Stimulated activated CD4-positive, alpha-beta T cell treated with anti-CD3 and anti-CD28 coated beads, TNF-alpha, amount 100 ng/mL, for 48 hours (primary cell): Measurements from ENCODE around the gene ATP7B.
"Not testable (repeated sequence)": the region's sequence is repeated elsewhere in the genome, so short reads cannot be mapped to it uniquely, and the experiment has no call there.

Source experiments
- DNase-seq, 3 donors: peaks; one replicate each; pipeline ENCODE4 v3.0.0-alpha.2; 2020; ENCODE audit warnings: low read depth in 3 of 3

ATP7B gene

DNA sequence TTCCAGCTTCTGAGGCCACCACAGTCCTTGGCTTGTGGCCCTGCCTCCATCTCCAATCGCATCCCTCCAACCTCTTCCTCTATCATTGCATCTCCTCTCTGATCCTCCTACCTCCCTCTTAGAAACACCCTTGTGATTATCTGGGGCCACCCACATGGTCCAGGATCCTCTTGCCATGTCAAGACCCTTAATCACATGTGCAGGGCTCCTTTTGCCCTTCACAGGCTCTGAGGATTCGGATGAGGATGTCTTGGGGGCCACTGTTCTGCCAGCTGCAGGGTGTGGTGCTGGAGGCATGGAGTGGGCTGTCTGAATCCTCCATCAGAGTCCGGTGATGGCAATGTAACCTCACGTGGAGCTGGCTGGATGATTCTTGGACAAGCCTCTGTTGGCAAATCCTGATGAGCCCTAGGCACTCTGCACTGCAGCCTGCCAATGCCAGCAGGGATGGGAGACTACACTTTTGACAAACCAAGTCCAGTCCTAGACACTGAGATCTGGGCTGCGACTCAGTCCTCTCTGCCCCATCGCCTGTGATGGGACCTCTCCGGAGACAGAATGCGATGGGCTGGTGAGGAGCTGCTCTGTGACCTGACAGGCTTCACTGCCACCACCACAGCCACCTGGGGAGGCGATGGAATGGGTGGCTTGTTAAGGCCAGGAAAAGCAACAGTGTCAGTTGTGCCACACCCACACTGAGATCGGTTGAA is 88.3 kb downstream of the ATP7B start:
- DNase-seq = no peak

DNA sequence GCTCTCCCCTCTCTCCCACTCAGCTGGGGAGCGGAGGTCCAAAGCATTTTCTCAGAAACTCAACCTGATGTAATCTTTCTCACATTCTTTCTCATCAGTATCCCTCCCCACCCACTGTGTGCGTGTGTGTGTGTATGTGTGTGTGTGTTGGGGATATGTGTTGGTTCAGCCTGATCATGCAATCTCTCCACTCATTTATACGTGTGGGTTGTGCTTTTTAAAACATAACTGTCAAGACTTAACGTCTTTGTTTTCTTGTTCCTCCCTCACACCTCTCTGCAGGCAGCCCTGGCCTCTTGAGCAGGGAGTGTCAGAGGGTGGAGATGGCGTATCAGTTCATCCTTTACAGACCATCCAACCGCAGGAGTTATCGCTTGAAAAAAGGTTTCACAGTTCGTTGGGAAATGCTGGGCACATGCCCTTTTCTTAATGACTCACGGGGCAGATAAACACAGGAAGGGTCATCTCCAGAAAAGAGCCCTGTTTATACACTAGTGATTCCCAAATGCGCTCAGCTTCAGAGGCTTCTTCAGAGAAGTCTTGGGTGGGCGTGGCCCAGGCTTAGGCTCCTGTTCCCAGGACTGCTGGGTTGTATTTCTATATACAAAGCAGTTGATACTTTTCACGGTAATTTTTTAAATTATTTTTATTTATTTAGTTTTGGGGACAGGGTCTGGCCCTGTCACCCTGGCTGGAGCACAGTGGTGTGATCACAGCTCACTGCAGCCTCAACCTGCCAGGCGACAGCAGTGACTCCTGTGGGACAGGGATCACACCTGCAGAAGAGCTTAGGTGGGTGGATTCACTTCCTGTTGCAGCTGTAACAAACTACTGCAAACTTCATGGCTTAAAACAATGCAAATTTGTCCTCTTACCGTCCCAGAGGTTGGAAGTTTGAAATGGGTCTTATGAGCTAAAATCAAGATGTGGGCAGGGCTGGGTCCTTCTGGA is 89.2 kb downstream of the ATP7B start:
- no peak for DNase-seq

GRCh38 chr13:51920786-51921185 is 90.5 kb downstream of the ATP7B start:
- DNase-seq = no peak

- no peak for DNase-seq
Measured at GRCh38 chr13:51920267-51920666, 91.0 kb downstream of the ATP7B start.

DNA sequence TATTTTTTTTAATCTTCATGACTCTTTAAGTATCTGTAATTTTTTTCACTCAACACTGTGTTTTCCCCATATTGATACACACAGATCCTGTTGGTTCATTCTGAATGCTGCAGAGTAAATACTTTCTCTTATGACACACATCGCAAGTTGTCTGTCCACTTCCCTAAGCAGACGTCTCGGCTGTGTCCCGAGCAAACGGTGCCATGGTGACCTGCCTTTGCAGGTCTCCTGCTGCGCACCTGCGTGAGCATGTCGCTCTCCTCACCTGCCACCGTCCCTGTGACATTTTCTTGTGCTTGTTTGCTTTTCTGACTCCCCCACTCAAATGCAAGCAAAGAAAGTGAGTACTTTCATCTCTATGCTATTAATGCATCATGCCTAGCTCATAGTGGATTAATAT is 91.7 kb downstream of the ATP7B start:
- no peak for DNase-seq

GRCh38 chr13:51916962-51917361 is 94.3 kb downstream of the ATP7B start:
- no peak for DNase-seq

GRCh38 chr13:51916051-51916818 is 95.0 kb downstream of the ATP7B start:
- DNase-seq = no peak

DNA sequence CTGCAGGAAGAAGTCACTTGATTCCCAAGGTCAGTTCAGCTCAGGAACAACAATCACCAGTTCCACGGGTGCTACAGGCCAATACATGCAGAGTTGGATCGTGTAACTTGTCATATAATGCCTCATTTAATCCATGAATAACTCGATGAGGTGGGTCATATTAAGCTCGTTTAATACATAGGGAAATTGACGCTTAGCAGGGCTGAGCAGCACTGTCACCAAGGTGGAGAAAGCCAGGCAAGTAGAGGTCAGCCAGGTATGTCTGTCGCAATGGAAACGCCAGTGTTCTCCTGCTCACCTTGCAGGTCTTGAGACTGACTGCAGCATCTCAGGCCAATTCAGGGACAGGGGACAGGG is 97.1 kb downstream of the ATP7B start:
- no peak for DNase-seq

DNA sequence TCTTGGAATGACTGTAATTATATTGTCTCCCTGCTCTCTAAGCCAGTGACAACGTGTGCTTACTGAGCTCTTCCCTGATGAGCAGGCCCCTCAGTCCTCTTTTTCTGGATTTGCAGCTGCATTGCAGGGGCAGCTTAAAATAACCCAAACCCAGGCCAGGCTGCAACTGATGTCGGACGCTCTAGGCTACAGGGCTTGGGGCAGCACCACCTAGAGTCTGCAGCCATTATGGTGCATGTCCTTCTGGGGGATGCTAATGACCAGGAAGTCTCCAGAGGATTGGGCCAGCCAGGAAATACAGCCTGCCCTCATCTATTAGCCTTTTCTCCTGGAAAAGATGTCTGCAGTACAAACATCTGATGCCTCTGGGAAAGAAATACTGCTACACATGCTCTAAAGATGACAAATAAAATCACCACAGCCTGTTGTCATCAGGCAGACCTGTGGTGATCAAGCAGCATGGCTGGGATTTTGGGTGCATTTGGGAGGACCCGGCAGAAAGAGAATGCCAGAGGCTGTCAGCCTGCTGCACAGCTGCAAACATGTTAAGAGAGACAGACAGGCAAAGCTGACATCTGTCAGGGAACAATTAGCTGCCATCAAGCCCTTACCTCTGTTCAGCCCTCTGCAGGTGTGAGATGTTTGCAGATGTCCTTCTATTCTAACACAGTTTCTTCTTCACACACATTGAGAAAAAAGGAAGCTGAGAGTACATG is 97.7 kb downstream of the ATP7B start:
- DNase-seq = no peak

GRCh38 chr13:51912511-51913225 is 98.6 kb downstream of the ATP7B start:
- no peak for DNase-seq

- no peak for DNase-seq
Measured at GRCh38 chr13:51912091-51912490, 99.2 kb downstream of the ATP7B start.

DNA sequence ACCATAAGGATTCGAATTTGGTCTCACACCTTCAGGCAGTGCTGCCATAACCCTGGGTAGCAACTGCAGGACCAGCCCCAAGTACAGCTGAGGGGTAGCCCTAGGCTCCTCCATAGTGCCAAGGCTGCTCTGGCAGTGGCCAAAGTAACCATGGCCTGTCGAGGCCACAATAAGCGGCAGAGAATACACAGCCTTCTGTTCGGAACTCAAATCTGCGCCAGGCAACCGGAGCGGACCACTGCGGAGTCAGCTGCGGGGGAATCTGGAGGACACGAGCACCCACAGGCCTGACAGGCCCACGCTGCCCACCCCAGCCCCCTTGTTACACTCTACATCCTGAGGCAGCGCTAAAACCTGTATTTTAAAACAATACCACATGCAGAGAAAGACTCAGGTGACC is 100.7 kb downstream of the ATP7B start:
- DNase-seq = no peak

DNA sequence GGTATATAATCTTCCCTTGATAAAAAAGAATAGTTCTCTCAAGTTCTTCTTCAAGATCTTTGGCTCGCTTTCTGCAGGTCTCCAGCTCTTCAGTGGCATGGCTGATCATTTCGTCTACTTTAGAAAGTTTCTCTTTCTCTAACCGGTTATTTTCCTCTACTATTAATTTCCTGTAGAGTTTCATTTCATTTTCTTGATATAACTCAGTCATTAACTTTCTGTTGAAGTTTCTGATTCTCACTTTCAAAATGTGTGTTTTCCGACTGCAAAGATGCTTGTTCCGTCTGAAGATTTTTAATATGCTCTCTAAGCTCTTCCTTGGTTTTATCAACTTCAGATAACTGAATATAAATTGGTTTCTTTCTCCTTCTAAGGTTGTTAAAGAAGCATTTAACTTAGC is 102.0 kb downstream of the ATP7B start:
- DNase-seq = not testable (repeated sequence)

DNA sequence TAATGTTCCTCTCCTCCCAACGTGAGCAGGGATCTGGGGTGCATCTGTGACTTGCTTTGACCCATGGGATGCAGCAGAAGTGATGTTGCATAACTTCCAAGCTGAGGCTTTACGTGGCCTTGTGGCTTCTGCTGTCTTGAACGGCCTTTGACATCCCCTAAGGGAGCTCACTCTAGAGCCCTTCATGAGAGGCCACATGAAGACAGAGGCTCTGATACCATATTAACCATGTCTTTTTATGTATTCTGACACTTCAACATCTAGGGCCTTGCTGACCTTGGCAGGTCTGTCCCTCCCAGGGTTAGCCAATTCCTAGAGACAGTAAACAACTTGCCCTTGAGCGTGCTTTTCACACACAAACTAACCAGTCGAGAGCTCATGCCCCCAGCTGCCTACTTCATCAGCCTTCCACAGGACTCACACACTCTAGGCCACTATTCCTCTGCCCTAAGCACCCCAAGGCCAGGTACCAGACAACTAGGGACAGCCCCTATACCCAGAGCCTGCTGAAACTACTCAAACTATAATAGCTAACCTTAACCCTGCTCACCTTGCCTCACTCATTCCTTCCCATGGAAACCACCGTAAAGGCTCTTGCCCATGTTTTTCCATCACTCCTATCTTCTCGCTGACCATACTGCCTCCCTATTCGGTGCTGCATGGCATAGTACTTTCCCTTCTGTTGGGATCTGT is 104.1 kb downstream of the ATP7B start:
- no peak for DNase-seq

DNA sequence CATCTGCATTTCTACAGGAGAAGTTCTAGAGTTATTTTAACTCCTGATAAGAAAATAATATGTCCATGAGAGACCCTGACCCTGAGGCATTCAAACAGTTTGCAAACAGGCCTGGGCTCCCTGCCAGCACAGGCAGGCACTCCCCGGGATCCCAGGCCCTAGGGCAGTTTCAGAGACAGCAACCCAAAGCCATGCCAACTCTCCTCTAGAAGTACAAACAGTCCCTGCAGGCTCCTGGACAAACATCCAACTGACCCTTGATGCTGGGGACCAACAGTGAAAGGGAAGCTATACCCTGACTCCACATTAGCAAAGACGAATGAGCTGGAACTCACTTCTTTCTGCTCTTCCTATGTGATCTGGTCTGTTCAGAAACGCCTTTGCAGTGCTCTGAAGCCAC is 104.7 kb downstream of the ATP7B start:
- no peak for DNase-seq

GRCh38 chr13:51905787-51906186 is 105.5 kb downstream of the ATP7B start:
- DNase-seq = no peak

DNA sequence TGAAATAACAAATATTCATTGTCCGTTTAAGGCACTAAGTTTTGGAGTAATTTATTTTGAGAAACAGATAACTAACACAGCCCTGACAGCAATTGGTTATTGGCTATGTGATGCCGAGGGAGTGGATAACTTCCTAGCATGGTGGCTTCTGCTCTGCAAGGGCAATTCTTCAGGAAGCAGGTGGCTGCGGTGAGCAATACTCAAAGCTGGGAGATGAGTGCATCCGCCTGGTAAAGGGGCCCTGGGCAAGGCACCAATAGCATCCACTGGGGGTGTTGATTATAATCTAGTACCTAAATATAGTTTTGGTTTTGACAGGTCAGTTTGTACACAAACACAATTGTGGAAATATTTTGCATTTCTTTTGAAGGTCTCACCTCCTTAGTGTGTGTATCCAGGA is 108.5 kb downstream of the ATP7B start:
- no peak for DNase-seq

GRCh38 chr13:51900471-51900870 is 110.8 kb downstream of the ATP7B start:
- no peak for DNase-seq

DNA sequence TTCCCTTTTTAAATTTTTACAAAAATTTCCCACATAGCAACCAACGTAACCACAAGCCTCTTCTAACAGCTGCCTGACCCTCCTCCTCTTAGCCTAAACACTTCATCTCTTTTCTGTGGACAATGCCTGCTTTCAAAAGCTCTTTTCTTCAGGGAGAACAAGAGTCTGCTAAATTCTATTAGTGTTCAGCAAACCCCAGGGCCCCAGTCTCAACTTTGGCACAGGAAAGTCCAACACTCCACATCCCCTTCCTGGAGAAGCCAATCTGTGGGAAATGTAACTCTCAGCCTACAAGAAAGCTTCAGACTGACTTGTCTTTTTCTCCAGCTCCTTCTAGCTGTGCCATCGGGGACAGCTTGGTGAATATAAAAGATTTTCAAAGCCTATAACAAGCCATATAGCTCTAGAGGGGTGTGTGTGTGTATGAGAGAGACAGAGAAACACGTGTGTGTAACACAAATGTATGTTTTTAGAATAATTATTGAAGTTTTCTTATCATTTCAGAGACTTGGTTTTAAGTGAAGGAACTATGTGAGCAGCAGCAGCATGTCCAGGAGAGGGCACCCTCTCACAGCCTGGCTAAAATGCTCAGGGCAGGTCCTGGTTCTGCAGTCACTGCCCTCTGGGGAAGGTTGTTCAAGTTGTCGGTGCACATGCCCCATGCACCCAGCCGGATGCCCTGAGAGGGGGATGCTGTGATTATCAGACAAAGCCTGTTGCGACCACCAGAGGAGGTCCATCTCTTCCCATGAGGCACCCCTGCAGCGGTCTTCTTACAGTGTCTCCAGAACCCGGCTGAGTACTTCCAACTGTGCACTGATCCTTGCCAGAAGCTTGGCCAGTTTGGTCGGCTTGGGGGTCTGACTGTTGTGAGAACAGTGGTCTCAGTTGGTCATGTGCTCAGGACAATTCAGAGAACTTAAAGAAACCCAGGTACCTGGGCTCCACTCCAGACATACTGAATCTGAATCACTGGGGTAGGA is 115.1 kb downstream of the ATP7B start:
- peak; percentile 8 to 18 (median 15) for DNase-seq
